ENCODE data around the gene TMEM235.
A peak's percentile ranks its signal among the peaks of the same experiment; 100 is the strongest.

TMEM235 gene

DNA sequence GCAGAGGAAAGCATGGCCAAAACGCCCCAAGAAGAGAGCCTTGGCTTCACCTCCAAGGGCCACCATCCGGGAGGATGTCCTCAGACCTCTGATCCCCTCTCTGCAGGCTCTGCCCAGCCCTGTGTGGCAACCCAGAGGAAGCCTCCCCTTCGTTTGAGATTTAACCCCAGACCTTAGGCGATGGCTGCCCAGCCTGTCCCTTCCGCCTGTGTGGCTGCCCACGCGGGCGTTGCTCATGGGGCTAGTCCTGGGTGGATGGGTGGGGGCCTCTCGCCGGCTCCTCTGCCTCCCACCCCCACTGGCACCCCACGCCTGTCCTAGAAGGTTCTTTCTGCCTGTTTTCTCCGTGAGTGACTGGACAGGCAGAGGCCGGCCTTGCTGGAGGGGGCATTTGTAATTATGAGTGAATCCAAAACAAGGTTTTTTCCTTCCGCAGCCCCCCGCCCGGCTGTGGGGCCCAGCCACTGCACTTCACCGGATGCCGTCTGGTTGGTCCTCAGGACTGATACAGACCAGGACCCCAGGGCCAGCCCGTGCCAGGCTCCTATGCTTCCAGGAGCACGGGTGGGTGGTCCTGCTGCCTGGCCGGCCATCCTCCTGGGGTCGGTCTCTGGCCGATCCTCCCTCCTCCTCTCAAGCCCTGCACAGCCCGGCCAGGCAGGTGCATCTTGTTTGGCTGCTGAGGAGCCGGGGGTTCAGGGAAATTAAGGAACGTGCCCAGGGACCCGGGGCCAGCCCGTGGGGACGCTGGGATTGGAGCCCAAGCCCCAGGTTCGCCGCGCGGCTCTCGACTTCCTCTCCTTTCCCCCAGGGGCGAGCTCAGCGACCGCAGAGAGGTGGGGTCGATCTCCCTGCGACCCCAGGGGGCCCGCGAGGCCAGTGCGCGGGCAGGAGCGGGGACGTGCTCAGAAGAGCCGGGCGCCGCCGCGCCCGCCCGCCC is at the start of gene TMEM235:
TSS of gene TMEM235 (plus strand) at position 636 of the 940 bp plus-strand sequence. CDS start 393 bp downstream, outside the sequence.
- DNase-seq, result no peak

- no peak for DNase-seq
Observed at GRCh38 chr17:78182504-78182903, 48.9 kb upstream of the TMEM235 start.

DNA sequence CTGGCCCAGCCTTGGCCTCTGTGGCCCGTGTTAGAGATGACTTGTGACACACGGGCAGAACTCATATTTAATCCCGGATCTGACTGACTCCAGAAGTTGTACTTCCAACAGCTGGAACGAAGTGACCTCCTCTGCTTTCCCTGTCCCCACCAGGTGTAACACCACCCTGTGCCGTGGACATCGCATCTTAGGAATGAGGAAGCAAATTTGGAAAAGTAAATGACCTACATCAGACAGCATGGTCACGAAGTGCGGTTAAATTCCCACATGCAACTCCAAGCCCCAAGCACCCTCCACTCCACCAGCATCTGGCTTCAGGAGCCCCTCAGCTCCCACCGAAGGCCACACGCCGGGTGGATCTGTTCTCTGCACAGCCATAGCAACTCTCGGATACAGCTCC is 47.5 kb upstream of the TMEM235 start:
- DNase-seq, result no peak

DNA sequence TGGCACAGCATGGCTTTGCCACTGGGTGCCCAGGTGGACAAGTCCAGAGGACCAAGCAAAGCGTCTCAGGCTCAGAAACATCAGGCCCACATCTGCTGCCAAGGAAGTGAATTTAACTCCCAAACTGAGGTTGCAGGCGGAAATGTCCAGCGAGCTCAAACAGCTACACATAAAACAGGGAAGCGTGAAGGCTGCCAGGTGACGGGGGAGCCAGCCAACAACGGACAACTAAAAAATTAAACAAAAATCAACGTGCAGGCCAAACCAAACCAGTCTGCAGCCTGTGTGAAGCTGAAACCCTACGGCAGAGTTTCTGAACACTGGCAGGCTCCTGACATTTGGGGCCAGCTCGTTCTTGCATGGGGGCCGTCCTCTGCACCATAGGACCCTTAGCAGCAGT is 47.1 kb upstream of the TMEM235 start:
- DNase-seq, result no peak

DNA sequence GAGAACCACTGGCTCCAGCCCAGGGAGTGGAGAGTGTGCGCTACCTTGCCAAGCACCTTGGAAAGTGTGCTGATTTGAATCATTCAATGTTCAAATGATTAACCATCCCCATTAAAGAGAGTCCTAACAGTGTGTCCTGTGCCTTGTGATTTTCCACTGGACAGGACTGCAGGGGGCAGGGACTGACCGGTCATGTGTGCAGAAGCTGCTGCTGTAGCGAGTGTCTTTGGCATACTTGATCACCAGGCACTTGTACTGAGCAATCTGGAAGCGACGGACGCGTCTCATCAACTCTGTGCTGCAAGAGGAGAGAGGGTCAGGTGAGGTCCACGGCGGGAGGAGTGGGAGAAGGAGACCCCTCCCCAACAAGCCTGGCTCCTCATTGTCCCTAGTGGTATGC is 46.6 kb upstream of the TMEM235 start:
- DNase-seq, result no peak

- no peak for DNase-seq
Observed at GRCh38 chr17:78185981-78186691, 45.3 kb upstream of the TMEM235 start.

DNA sequence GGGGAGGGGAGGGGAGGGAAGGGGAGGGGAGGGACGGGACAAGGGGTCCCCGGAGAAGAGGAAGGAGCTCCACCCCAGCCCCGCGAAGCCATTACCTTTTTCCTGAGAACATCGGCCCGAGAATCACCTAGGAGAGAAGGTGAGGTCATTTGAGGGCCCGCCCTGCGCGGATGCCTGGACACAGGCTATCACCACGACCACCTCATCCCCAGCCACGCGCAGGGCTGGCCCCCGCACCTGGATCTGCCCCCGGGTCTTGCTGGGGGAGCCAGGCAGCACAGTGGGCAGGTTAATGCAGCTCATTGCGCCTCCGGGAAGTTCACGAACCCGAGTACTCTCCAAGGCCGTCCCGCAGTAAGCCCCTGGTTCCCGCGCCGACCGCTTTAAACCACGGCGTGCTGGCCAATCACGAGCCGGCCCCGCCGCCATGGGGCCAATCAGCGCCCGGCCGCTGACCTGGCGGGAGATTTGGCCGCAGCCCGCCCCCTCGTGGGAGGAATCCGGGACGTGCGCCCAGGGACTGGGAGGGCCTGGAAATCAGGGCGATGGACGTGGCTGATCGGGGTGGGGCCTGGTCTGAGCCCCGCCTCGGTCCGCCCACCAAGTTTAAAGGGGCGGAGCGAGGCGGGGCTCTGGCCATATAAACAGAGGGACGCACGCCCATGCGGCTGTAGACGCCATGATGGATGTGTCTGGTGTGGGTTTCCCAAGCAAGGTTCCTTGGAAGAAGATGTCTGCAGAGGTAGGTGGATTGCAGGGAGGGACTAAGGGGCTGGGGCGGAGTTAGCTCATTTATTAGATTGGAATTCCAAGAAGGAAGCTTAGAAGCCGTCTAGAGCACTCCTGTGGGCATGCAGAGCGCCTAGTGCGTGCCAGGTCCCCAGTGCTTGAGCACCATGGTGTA is 44.5 kb upstream of the TMEM235 start, which contains the start of the genes AFMID and TK1:
TSS of gene AFMID (plus strand) at position 671 of the 904 bp plus-strand sequence. CDS start at position 680, 9 bp downstream.
TSS of gene TK1 (minus strand) at position 361 of the 904 bp plus-strand sequence. CDS start at position 303, 58 bp downstream.
- DNase-seq, result peak; percentile 94

DNA sequence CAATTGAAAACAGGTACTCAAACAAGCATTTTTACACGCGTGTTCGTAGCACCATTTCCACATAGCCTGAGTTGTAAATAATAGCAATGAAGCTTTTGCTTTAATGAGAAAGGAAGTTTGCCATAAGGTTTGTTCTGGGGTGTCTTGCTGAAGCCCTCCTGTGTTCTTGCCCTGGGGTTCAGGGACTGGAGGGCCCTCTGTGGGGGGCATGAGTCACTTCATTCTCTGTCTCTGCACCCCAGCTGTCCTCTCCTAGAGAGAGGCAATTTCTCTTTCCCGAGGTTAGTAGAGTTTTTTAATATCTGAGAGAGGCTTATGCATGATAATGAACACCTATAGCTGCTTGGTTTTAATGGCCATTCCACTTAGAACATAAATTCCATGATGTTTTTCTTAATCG is 34.7 kb upstream of the TMEM235 start:
- DNase-seq, result no peak

DNA sequence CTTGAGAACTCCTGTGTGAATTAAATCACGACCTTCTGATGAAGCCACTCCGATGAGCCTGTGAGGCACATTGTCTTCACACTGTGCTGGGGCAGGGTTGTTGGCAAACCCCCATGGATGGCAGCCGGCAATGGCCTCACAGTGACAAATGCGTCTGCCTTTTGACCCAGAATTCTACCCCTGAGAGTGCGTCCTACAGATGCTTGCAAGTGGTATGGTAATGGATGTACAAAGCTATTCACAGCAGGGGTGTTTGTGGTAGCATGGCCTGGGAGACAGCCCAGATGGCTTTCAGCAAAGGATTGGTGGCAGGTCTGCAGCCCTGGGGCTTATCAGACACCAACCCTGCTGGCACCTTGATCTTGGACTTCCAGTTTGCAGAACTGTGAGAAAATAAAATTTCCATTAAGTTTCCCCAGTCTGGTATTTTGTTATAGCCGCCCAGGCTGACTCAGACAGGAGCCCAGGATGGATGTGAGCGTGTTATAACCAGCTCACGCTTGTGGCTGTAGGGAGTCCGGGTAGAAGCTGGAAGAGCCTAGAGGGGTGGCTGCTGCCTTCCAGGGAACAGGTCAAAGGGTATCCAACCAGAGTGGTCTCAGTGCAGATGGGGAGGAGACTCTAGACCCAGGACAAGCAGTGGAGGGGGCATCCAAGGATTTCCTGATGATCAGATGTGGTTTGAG is 34.1 kb upstream of the TMEM235 start:
- no peak for DNase-seq

- DNase-seq, result no peak
Observed at GRCh38 chr17:78200451-78200850, 31.0 kb upstream of the TMEM235 start.

- DNase-seq, result no peak
Observed at GRCh38 chr17:78202666-78203065, 28.8 kb upstream of the TMEM235 start.

- DNase-seq, result no peak
Observed at GRCh38 chr17:78204387-78205123, 26.9 kb upstream of the TMEM235 start.

DNA sequence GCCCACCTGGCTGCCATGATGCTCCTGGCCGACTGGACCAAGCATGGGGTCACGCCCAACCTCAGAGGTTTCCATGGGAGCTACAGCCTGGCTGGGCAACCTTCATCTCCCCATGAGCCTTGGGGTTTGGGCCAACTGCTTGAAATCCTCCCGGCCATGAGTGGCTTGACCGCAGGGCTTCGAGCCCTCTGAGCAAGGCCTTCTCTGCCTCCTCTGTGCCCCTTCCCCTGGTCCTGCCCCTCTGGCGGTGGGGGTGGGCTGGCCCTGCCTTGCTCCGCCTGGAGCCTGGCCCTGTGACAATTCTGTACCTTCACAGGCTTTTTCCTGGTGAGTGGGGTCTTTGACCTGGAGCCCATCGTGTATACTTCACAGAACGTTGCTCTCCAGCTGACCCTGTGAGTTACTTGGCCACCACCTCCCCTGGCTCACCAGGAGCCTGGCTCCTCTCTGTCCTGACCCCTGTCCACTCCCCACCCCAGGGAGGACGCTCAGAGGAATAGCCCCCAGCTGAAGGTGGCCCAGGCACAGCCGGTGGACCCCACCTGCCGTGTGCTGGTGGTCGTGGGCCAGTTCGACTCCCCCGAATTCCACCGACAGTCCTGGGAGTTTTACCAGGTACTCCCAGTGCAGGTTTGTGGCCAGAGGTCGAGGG is 26.2 kb upstream of the TMEM235 start:
- DNase-seq, result no peak

DNA sequence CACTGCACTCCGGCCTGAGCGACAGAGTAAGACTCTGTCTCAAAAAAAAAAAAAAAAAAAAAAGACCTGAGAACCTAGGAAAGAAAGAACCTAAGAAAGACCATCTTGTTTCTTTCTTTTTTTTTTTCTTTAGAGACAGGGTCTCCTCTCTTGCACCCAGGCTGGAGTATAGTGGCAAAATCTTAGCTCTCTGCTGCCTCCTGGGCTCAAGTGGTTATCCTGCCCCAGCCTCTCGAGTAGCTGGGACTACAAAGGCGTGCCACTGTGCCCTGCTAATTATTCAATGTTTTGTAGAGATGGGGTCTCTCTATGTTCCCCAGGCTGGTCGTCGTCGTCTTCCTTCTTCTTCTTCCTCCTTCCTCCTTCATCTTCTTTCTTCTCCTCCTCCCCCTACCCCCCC is 25.1 kb upstream of the TMEM235 start:
- no peak for DNase-seq

- no peak for DNase-seq
Observed at GRCh38 chr17:78208486-78208885, 22.9 kb upstream of the TMEM235 start.

DNA sequence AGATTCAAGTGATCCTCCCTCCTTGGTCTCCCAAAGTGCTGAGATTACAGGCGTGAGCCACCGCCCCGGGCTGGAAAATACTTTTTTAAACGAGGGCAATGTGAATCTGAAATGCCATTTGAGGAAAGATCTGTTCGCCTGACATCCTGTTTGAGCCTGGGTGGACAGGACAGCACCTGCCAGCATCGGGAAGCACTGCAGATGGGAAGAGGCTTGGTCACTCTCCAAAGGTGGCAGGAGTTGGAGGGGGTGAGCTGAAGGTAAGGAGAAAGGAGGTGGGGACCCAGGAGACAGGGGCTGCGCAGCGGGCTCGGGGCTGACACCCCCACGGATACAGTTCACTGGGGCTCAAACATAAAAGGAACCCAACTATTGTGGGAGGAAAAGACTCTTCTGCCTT is 21.3 kb upstream of the TMEM235 start:
- DNase-seq, result no peak

DNA sequence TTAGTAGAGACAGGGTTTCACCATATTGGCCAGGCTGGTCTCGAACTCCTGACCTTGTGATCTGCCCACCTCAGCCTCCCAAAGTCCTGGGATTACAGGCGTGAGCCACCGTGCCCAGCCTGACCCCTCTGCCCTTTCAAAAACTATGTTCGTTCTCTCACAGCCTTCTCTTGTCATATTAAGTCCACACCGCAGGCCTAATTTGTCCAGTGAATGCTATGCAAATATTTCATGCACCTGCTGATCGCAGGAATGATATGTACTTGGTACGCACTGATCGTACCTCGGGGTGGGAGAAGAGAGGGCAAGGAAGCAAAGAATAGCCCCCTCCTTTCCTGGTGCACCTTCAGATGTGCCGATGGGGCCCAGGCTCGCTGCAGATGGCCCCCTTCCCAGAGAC is 20.4 kb upstream of the TMEM235 start:
- no peak for DNase-seq

DNA sequence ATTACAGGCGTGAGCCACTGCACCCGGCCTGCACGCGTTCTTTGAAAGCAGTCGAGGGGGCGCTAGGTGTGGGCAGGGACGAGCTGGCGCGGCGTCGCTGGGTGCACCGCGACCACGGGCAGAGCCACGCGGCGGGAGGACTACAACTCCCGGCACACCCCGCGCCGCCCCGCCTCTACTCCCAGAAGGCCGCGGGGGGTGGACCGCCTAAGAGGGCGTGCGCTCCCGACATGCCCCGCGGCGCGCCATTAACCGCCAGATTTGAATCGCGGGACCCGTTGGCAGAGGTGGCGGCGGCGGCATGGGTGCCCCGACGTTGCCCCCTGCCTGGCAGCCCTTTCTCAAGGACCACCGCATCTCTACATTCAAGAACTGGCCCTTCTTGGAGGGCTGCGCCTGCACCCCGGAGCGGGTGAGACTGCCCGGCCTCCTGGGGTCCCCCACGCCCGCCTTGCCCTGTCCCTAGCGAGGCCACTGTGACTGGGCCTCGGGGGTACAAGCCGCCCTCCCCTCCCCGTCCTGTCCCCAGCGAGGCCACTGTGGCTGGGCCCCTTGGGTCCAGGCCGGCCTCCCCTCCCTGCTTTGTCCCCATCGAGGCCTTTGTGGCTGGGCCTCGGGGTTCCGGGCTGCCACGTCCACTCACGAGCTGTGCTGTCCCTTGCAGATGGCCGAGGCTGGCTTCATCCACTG is 17.3 kb upstream of the TMEM235 start, which contains the start of gene BIRC5:
TSS of gene BIRC5 (plus strand) at position 238 of the 690 bp plus-strand sequence. CDS start at position 302, 64 bp downstream.
- peak; percentile 77 for DNase-seq

GRCh38 chr17:78214706-78215061 is 16.7 kb upstream of the TMEM235 start:
- no peak for DNase-seq

Data from GDM1 (cell line).